Choroid plexus epithelial cell (primary cell): ENCODE results near the gene SOX6.

Source experiments
- DNase-seq: peaks from one replicate; pipeline ENCODE4 v3.0.0-alpha.2; 2010; ENCODE audit warnings: low read depth
- H3K4me3 ChIP-seq: 2 replicates; pipeline ENCODE4 v1.5.1; 2011; ENCODE audit warnings: low read depth, mild to moderate bottlenecking, control low read depth, low read length, moderate library complexity
- CTCF ChIP-seq: conservative IDR thresholded peaks from 2 replicates; pipeline ENCODE4 v1.5.1; 2011; ENCODE audit warnings: low read depth, mild to moderate bottlenecking, control low read depth, inconsistent platforms, low read length, moderate library complexity

The SOX6 gene

GRCh38 chr11:16309226-16309625 is 47.1 kb downstream of the SOX6 start:
- TF ChIP-seq CTCF: no peak

GRCh38 chr11:16301462-16301861 is 54.9 kb downstream of the SOX6 start:
- TF ChIP-seq CTCF: no peak
- H3K4me3 ChIP-seq: no peak overlapping the region
- no peak for DNase-seq

More at GRCh38 chr11:16309226-16309625, 47.1 kb downstream of the SOX6 start:
- H3K4me3 ChIP-seq: no peak overlapping the region
- no peak for DNase-seq

DNA sequence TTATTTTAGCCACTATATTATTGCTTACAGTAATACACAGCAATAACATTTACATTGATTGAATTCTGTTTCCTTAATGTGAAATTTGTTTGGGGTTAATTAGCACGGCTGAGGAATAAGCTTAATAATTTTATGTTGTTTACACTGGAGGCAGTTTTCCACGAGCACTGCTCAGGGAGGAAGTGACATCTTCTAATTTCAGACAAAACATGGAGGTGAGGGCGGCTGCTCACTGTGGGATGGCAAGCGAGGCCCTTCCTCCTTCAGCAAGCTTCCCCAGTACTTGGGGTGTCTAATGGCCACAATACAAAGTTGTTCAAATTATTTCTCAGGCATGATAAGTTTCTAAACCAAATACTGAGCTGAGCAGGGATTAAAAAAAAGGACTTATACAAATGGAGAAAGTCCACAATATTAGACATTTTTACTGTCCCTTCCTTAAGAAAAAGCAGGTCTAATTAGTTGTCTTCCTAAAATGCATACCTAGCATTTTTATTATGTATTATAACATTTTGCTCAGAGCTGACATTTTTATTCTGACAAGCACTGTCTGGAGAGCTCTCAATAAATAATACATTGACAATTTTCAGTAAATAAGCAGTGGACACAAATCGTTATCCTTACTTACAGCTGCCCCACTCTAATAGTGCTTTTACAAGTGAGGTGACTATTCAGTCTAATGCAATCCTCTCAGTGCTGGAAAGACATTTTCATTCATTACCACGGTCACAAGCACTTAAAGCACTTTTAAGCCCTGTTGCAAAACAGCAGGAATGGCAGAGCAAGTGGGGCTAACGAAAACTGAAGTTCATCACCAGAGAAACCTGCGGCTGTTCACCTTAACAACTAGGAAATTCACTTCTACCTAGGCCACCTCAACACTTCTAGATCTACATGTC is 56.2 kb downstream of the SOX6 start:
- no peak for TF ChIP-seq CTCF
- no peak for DNase-seq
- H3K4me3 ChIP-seq: no peak overlapping the region

DNA sequence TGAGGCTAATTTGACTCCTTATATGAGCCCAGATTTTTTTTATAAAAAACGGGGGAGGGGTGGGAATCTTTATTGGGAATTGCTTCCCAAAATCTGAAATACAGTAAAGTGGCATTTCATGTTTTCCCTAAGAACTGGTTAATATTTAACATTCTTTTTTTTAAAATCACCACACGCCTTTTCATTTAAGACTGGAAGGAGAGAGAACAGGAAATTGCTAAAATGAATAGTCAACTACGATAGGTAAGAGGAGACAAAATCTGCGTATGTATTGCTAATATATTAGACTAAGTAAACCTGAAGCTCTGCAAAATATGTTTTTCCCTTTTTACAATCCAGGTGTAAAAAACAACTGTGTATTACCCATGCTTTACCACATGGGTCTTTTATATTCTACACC is 57.0 kb downstream of the SOX6 start:
- no peak for TF ChIP-seq CTCF

DNA sequence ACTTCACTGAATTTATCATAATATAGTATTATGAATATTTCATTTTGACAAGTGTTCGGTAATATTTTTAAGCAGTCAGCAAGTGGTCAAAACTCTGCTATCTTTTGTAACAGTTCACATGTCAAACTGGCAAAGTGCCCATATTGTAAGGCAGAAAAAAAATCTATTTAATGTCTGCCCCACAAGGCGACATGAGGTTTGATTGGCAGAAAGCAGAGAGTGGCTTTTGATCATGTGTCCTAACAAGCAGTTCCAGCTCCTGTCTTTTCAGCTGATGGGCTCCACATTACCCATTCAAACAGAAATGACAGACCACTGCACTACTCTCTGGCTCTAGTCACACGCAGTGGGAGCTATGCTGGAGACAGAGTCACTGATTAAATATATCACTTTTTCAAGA is 59.0 kb downstream of the SOX6 start:
- TF ChIP-seq CTCF: no peak
- no peak overlapping the region for H3K4me3 ChIP-seq
- no peak for DNase-seq

More for the DNA sequence above, 57.0 kb downstream of the SOX6 start:
- H3K4me3 ChIP-seq: no peak overlapping the region
- DNase-seq: no peak

GRCh38 chr11:16296273-16296672 is 60.1 kb downstream of the SOX6 start:
- no peak for DNase-seq
- no peak for TF ChIP-seq CTCF
- no peak overlapping the region for H3K4me3 ChIP-seq

DNA sequence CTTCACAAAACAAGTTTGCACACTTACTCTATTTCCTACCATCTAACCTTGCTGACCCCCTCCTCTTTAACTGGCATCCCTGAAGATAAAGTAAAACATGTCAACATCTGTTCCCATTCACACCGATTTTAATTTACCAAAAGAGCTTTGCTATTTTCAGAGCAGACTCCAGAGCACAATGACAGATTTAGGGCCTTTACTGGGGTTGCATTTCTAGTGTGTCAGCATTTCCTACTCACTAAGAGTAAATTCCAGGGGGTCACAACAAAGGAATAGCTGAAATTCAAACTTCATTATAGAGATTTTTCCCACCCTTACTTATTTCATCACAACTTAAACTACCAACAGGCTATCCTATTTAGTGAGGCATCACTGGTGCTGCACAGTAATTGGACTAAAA is 60.8 kb downstream of the SOX6 start:
- no peak for TF ChIP-seq CTCF
- H3K4me3 ChIP-seq: no peak overlapping the region
- DNase-seq: no peak
